ENCODE results near the gene ADGRL2. TPM values are rescaled to one million over a fixed set of nuclear protein-coding genes. Genes with fewer than 3 reads are reported as not detected.

ADGRL2 gene
- total RNA-seq, 1 experiment from 2014 or later = 0.20 TPM

- intact Hi-C loops (cut with micrococcal nuclease) = no loop called here
- Histone ChIP-seq H3K36me3 (ENCODE audit: control insufficient read depth in 1 of 2, insufficient read depth in 2 of 2, low read length in 2 of 2) (no peaks in the 10 kb centered on the region), H3K4me2 (ENCODE audit: low read length) (no peak overlapping the region), H4K20me1 (ENCODE audit: insufficient read depth) (no peaks in the 10 kb centered on the region), H3K27me3 (ENCODE audit: insufficient read depth, low read length) (no peaks in the 10 kb centered on the region), H3K4me1 (ENCODE audit: control insufficient read depth in 1 of 2, insufficient read depth in 2 of 2, low read length in 2 of 2) (no peaks in the 10 kb centered on the region; a peak in 1 of 4 replicates), H3K79me2 (ENCODE audit: insufficient read depth, low read length) (no peaks in the 10 kb centered on the region), H2AFZ (ENCODE audit: low read depth, low read length, poor library complexity, severe bottlenecking) (no peak overlapping the region), H3K27ac (ENCODE audit: low read depth, low read length) (no peak overlapping the region), H3K9ac (ENCODE audit: low read length) (no peak overlapping the region), H3K9me2 (ENCODE audit: insufficient read depth) (no peaks in the 10 kb centered on the region), H3K4me3 (replicated peaks in 1 of 2; ENCODE audit: low read depth in 1 of 2, low read length in 2 of 2) (no peak overlapping the region), H3K9me3 (ENCODE audit: control insufficient read depth in 1 of 2, insufficient read depth in 1 of 2, low read depth in 1 of 2, low read length in 2 of 2) (no peaks in the 10 kb centered on the region; a peak in 1 of 4 replicates)
- ATAC-seq (no peak), DNase-seq (ENCODE audit: low read depth, low spot score) (no peak)
- ChIA-PET CTCF (interaction anchor here (0.5 kb wide), 1 partner anchor 255 kb away, joined by 3 read pairs; no protein-coding TSS in a partner anchor), RAD21 (ENCODE audit: low non-redundant PET in 1 of 2, low total read pairs in 2 of 2, uncharacterized antibody in 2 of 2, unreplicated experiment in 2 of 2) (no interaction called here), POLR2A (no interaction called here)
- no TSS peak for BruUV-seq (replicated peaks)
- TF ChIP-seq EGR1 (IDR thresholded peaks at IDR 0.05; ENCODE audit: low read depth) (no peak), CEBPB (IDR thresholded peaks at IDR 0.05; ENCODE audit: low read depth) (no peak), TCF7L2 (IDR thresholded peaks at IDR 0.05; ENCODE audit: borderline replicate concordance, extremely low read depth, insufficient read depth, insufficient read length) (no peak), MAX (IDR thresholded peaks at IDR 0.05) (no peak), SRF (IDR thresholded peaks at IDR 0.05; ENCODE audit: low read depth) (no peak), EZH2phosphoT487 (IDR thresholded peaks at IDR 0.05; ENCODE audit: borderline replicate concordance) (no peak), SP1 (IDR thresholded peaks at IDR 0.05; ENCODE audit: low read depth) (no peak), CBX3 (IDR thresholded peaks at IDR 0.05; ENCODE audit: low read depth) (no peak), ATF3 (IDR thresholded peaks at IDR 0.05) (no peak), ZFX (IDR thresholded peaks at IDR 0.05) (no peak), SIN3A (IDR thresholded peaks at IDR 0.05; ENCODE audit: low read depth) (no peak), EZH2 (IDR thresholded peaks at IDR 0.05) (no peak), RAD21 (IDR thresholded peaks at IDR 0.05; ENCODE audit: low read depth) (no peak), POLR2AphosphoS5 (IDR thresholded peaks at IDR 0.05; ENCODE audit: low read depth, low read length) (no peak), YY1 (IDR thresholded peaks at IDR 0.05; ENCODE audit: extremely low read depth, insufficient replicate concordance, low read depth, low read length) (no peak), CTCF (IDR thresholded peaks at IDR 0.05 in 2 of 3, conservative IDR thresholded peaks at IDR 0.05 in 1 of 3; ENCODE audit: borderline replicate concordance in 1 of 3, insufficient read depth in 1 of 3, low read depth in 2 of 3, low read length in 2 of 3) (no peak), ZBTB33 (IDR thresholded peaks at IDR 0.05; ENCODE audit: extremely low read depth, insufficient replicate concordance, low read length) (no peak), REST (IDR thresholded peaks at IDR 0.05; ENCODE audit: low read depth) (no peak)
Observed at GRCh38 chr1:81805537-81806431, 5.0 kb downstream of the ADGRL2 start.
